Ishikawa (cell line): Measurements from ENCODE around the gene SLC25A23.

Source experiments
- CEBPB ChIP-seq: IDR thresholded peaks from 2 replicates; pipeline ENCODE4 v1.6.1; 2012
- CREB1 ChIP-seq: IDR thresholded peaks from 2 replicates; pipeline ENCODE4 v1.6.1; 2012; ENCODE audit warnings: low read depth
- EGR1 ChIP-seq: IDR thresholded peaks from 2 replicates; pipeline ENCODE4 v1.6.1; 2012
- EP300 ChIP-seq: IDR thresholded peaks from 2 replicates; pipeline ENCODE4 v1.6.1; 2012; ENCODE audit warnings: borderline replicate concordance
- FOXM1 ChIP-seq: IDR thresholded peaks from 2 replicates; pipeline ENCODE4 v1.6.1; 2012; ENCODE audit warnings: low read depth, borderline replicate concordance
- MAX ChIP-seq: IDR thresholded peaks from 2 replicates; pipeline ENCODE4 v1.6.1; 2012
- NFIC ChIP-seq: IDR thresholded peaks from 2 replicates; pipeline ENCODE4 v1.6.1; 2012
- RAD21 ChIP-seq: IDR thresholded peaks from 2 replicates; pipeline ENCODE4 v1.6.1; 2012; ENCODE audit warnings: low read depth
- REST ChIP-seq: IDR thresholded peaks from 2 replicates; pipeline ENCODE4 v1.6.1; 2012; ENCODE audit warnings: low read depth, mild to moderate bottlenecking
- TAF1 ChIP-seq: IDR thresholded peaks from 2 replicates; pipeline ENCODE4 v1.6.1; 2012; ENCODE audit warnings: low read depth, mild to moderate bottlenecking
- TCF12 ChIP-seq: IDR thresholded peaks from 2 replicates; pipeline ENCODE4 v1.6.1; 2012; ENCODE audit warnings: low read depth
- TEAD4 ChIP-seq: IDR thresholded peaks from 2 replicates; pipeline ENCODE4 v1.6.1; 2012
- YY1 ChIP-seq: IDR thresholded peaks from 2 replicates; pipeline ENCODE4 v1.6.1; 2012; ENCODE audit warnings: low read depth
- ZBTB7A ChIP-seq: IDR thresholded peaks from 2 replicates; pipeline ENCODE4 v1.6.1; 2012; ENCODE audit warnings: low read depth

GRCh38 chr19:6470173-6470572, 10.6 kb upstream of the SLC25A23 start:
- TF ChIP-seq TCF12 (no peak), REST (no peak), TAF1 (no peak), FOXM1 (no peak), YY1 (no peak), EP300 (no peak), RAD21 (no peak), CEBPB (no peak), NFIC (no peak), TEAD4 (no peak), CREB1 (no peak), ZBTB7A (no peak), MAX (no peak), EGR1 (no peak)
